HEK293 (cell line): Measurements from ENCODE around the gene C1QTNF12.

ENCODE experiments used
- AEBP2 ChIP-seq: fragments of 450-650 bp; formaldehyde crosslinking; IDR thresholded peaks from 2 replicates; pipeline ENCODE4 v1.5.1; 2016; ENCODE audit warnings: missing biosample characterization, missing genetic modification characterization, borderline replicate concordance
- BCL11A ChIP-seq: fragments of 450-650 bp; formaldehyde crosslinking; IDR thresholded peaks from 2 replicates; pipeline ENCODE4 v1.5.1; 2016; ENCODE audit warnings: low read depth, missing biosample characterization, missing genetic modification characterization
- EGR2 ChIP-seq: fragments of 450-650 bp; formaldehyde crosslinking; IDR thresholded peaks from 2 replicates; pipeline ENCODE4 v1.5.1; 2016; ENCODE audit warnings: low read depth, missing biosample characterization, missing genetic modification characterization
- GLIS1 ChIP-seq: fragments of 450-650 bp; formaldehyde crosslinking; IDR thresholded peaks from 2 replicates; pipeline ENCODE4 v1.5.1; 2016; ENCODE audit warnings: missing biosample characterization, missing genetic modification characterization
- GLIS2 ChIP-seq: fragments of 450-650 bp; formaldehyde crosslinking; IDR thresholded peaks from 2 replicates; pipeline ENCODE4 v1.5.1; 2016; ENCODE audit warnings: missing biosample characterization, missing genetic modification characterization
- KLF1 ChIP-seq: fragments of 450-650 bp; formaldehyde crosslinking; IDR thresholded peaks from 2 replicates; pipeline ENCODE4 v1.5.1; 2016; ENCODE audit warnings: missing biosample characterization, missing genetic modification characterization
- KLF7 ChIP-seq: fragments of 450-650 bp; formaldehyde crosslinking; IDR thresholded peaks from 2 replicates; pipeline ENCODE4 v1.5.1; 2016; ENCODE audit warnings: missing biosample characterization, missing genetic modification characterization, borderline replicate concordance
- SP2 ChIP-seq: fragments of 450-650 bp; formaldehyde crosslinking; IDR thresholded peaks from 2 replicates; pipeline ENCODE4 v1.5.1; 2016; ENCODE audit warnings: missing biosample characterization, missing genetic modification characterization
- TCF7L2 ChIP-seq: IDR thresholded peaks from 2 replicates; pipeline ENCODE4 v1.6.1; 2011; ENCODE audit warnings: low read depth, mild to moderate bottlenecking, inconsistent platforms, low read length, moderate library complexity, borderline replicate concordance
- ZFP69B ChIP-seq: fragments of 450-650 bp; formaldehyde crosslinking; IDR thresholded peaks from 2 replicates; pipeline ENCODE4 v1.5.1; 2016; ENCODE audit warnings: missing biosample characterization, missing genetic modification characterization
- ZNF138 ChIP-seq: fragments of 450-650 bp; formaldehyde crosslinking; IDR thresholded peaks from 2 replicates; pipeline ENCODE4 v1.5.1; 2016; ENCODE audit warnings: missing biosample characterization, missing genetic modification characterization, borderline replicate concordance
- ZNF169 ChIP-seq: fragments of 450-650 bp; formaldehyde crosslinking; IDR thresholded peaks from 2 replicates; pipeline ENCODE4 v1.5.1; 2016; ENCODE audit warnings: missing biosample characterization, missing genetic modification characterization
- ZNF398 ChIP-seq: fragments of 450-650 bp; formaldehyde crosslinking; IDR thresholded peaks from 2 replicates; pipeline ENCODE4 v1.5.1; 2017; ENCODE audit warnings: missing biosample characterization, missing genetic modification characterization
- ZNF600 ChIP-seq: fragments of 450-650 bp; formaldehyde crosslinking; IDR thresholded peaks from 2 replicates; pipeline ENCODE4 v1.5.1; 2016; ENCODE audit warnings: missing biosample characterization, missing genetic modification characterization
- TF ChIP-seq, protein P1 (sequence below): fragments of 450-650 bp; formaldehyde crosslinking; IDR thresholded peaks from 2 replicates; pipeline ENCODE4 v1.5.1; 2016; ENCODE audit warnings: missing biosample characterization, missing genetic modification characterization
- TF ChIP-seq, protein P2 (sequence below): fragments of 450-650 bp; formaldehyde crosslinking; IDR thresholded peaks from 2 replicates; pipeline ENCODE4 v1.5.1; 2016; ENCODE audit warnings: missing biosample characterization, missing genetic modification characterization
- TF ChIP-seq, protein P3 (sequence below): fragments of 450-650 bp; formaldehyde crosslinking; IDR thresholded peaks from 2 replicates; pipeline ENCODE4 v1.5.1; 2016; ENCODE audit warnings: missing biosample characterization, missing genetic modification characterization
- TF ChIP-seq, protein P4 (sequence below): fragments of 450-650 bp; formaldehyde crosslinking; IDR thresholded peaks from 2 replicates; pipeline ENCODE4 v1.5.1; 2016; ENCODE audit warnings: missing biosample characterization, missing genetic modification characterization

Gene C1QTNF12

DNA sequence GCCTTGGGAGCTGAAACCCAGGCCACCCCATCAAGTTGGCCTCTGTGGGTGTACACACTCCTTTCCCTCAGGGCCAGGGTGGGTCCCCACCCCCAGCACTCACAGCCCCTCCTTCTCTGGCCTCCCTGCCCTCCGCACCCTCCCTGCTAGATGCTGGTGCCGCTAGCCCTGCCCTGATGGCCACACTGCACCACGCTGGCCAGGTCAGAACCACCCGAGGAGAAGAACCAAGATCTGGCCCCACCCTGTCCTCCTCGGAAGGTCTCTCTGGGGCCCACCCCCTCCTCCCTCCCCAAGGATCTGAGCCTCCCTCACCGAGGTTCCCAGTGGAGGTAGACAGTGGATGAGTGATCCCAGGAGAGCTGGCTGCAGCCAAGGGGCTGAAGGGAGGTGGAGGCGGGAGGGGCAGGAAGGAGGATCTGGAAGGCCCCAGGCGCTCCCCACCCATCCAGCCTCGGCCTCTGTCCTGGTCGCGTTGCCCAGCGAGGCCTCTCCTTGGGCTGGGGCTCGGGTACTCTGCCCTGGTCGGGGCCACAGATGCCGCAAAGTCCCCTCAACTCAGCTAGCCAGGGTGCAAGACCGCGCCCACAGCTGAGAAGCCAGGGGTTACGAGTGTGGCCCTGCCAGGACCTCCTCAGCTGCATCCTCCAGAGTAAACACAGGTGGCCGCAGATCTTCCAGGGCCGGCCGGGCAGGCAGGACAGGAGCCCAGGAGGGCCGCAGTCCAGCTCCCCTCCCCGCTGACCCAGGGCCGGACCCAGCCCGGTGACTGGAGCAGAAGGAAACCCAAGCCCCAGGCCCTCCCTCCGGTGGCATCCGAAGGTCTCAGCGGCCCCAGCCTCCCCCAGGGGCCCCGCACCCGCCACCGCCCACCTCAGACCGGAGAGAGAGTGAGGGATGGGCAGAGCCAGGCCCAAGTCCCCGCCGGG, 9.3 kb downstream of the C1QTNF12 start (continued):
- TF ChIP-seq, protein P1, sequence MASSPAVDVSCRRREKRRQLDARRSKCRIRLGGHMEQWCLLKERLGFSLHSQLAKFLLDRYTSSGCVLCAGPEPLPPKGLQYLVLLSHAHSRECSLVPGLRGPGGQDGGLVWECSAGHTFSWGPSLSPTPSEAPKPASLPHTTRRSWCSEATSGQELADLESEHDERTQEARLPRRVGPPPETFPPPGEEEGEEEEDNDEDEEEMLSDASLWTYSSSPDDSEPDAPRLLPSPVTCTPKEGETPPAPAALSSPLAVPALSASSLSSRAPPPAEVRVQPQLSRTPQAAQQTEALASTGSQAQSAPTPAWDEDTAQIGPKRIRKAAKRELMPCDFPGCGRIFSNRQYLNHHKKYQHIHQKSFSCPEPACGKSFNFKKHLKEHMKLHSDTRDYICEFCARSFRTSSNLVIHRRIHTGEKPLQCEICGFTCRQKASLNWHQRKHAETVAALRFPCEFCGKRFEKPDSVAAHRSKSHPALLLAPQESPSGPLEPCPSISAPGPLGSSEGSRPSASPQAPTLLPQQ (tag by site-specific recombination), result peak; percentile 94
- TF ChIP-seq KLF1 (tag by site-specific recombination) (peak; percentile 92), ZNF169 (tag by site-specific recombination) (no peak), TCF7L2 (no peak), AEBP2 (tag by site-specific recombination) (no peak), ZFP69B (tag by site-specific recombination) (peak; percentile 96), KLF7 (0 out of 2 replicates have a peak, but pooled peaks have one; percentile 18), EGR2 (tag by site-specific recombination) (0 out of 2 replicates have a peak, but pooled peaks have one; percentile 38), SP2 (tag by site-specific recombination) (peak; percentile 13), BCL11A (tag by site-specific recombination) (0 out of 2 replicates have a peak, but pooled peaks have one; percentile 9), ZNF398 (peak; percentile 65), ZNF600 (0 out of 2 replicates have a peak, but pooled peaks have one; percentile 31), GLIS2 (tag by site-specific recombination) (peak; percentile 72), ZNF138 (tag by site-specific recombination) (no peak), GLIS1 (tag by site-specific recombination) (peak; percentile 76)
- TF ChIP-seq, protein P2, sequence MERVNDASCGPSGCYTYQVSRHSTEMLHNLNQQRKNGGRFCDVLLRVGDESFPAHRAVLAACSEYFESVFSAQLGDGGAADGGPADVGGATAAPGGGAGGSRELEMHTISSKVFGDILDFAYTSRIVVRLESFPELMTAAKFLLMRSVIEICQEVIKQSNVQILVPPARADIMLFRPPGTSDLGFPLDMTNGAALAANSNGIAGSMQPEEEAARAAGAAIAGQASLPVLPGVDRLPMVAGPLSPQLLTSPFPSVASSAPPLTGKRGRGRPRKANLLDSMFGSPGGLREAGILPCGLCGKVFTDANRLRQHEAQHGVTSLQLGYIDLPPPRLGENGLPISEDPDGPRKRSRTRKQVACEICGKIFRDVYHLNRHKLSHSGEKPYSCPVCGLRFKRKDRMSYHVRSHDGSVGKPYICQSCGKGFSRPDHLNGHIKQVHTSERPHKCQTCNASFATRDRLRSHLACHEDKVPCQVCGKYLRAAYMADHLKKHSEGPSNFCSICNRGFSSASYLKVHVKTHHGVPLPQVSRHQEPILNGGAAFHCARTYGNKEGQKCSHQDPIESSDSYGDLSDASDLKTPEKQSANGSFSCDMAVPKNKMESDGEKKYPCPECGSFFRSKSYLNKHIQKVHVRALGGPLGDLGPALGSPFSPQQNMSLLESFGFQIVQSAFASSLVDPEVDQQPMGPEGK, result peak; percentile 26; the same call in 1 of the 2 replicates
- TF ChIP-seq, protein P3, sequence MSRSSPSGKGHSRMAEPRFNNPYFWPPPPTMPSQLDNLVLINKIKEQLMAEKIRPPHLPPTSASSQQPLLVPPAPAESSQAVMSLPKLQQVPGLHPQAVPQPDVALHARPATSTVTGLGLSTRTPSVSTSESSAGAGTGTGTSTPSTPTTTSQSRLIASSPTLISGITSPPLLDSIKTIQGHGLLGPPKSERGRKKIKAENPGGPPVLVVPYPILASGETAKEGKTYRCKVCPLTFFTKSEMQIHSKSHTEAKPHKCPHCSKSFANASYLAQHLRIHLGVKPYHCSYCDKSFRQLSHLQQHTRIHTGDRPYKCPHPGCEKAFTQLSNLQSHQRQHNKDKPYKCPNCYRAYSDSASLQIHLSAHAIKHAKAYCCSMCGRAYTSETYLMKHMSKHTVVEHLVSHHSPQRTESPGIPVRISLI (tag by site-specific recombination), result no peak
- TF ChIP-seq, protein P4, sequence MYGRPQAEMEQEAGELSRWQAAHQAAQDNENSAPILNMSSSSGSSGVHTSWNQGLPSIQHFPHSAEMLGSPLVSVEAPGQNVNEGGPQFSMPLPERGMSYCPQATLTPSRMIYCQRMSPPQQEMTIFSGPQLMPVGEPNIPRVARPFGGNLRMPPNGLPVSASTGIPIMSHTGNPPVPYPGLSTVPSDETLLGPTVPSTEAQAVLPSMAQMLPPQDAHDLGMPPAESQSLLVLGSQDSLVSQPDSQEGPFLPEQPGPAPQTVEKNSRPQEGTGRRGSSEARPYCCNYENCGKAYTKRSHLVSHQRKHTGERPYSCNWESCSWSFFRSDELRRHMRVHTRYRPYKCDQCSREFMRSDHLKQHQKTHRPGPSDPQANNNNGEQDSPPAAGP, result peak; percentile 93
